Measurements from ENCODE around the gene SRI. TPM values are rescaled to one million over a fixed set of nuclear protein-coding genes. Genes with fewer than 3 reads are reported as not detected.

The SRI gene
- total RNA-seq, 1 experiment from 2014 or later, result 136 TPM

GRCh38 chr7:88224601-88225275, 4.9 kb upstream of the SRI start:
- H3K36me3 Mint-ChIP-seq (ENCODE audit: insufficient read depth in 1 of 3, low read depth in 3 of 3), result no peaks in the 10 kb centered on the region
- TF ChIP-seq CTCF (conservative IDR thresholded peaks at IDR 0.05), result no peak
- no peak overlapping the region for H3K27ac Mint-ChIP-seq
- H3K9me3 ChIP-seq (ENCODE audit: control insufficient read depth, low read depth, low read length), result no peaks in the 10 kb centered on the region
- H3K79me1 ChIP-seq (ENCODE audit: insufficient read depth, low read depth, low read length, poor library complexity, severe bottlenecking), result no peaks in the 10 kb centered on the region
- H4K5ac ChIP-seq (ENCODE audit: insufficient read length, low read depth, low read length), result no peak overlapping the region
- H3K4me1 ChIP-seq (ENCODE audit: insufficient read depth, low read length), result no peaks in the 10 kb centered on the region
- no peak overlapping the region for H3K4me2 ChIP-seq (ENCODE audit: insufficient read depth, insufficient read length, low read length)
- no peak overlapping the region for H3K9ac ChIP-seq (ENCODE audit: extremely low read depth, insufficient read length, low read length)
- H3K23ac ChIP-seq (ENCODE audit: insufficient read length, low read depth, low read length), result no peak overlapping the region
- no peak overlapping the region for H2BK12ac ChIP-seq (ENCODE audit: insufficient read length, low read depth, low read length)
- no peak overlapping the region for H3K27ac ChIP-seq (ENCODE audit: insufficient read length, low read depth, low read length)
- no peak for DNase-seq
- no peak overlapping the region for H3K4me3 Mint-ChIP-seq
- H3K18ac ChIP-seq (ENCODE audit: insufficient read length, low read depth, low read length), result no peak overlapping the region
- WGBS (ENCODE audit: extremely low coverage, insufficient read length, low lambda C conversion rate), result no CpG with 5 or more reads among the region's 2 CpGs
- H3K56ac ChIP-seq (ENCODE audit: insufficient read length, low read depth, low read length), result no peak overlapping the region
- no peak overlapping the region for H3K4ac ChIP-seq (ENCODE audit: low read depth, low read length)
- H2BK20ac ChIP-seq (ENCODE audit: low read depth, low read length, poor library complexity, severe bottlenecking), result no peak overlapping the region
- no peaks in the 10 kb centered on the region for H3K27me3 ChIP-seq (ENCODE audit: insufficient read depth, low read length)
- H3K14ac ChIP-seq (ENCODE audit: insufficient read depth, low read length), result no peak overlapping the region
- no peak overlapping the region for H2BK5ac ChIP-seq (ENCODE audit: insufficient read length, low read length)
- no peak overlapping the region for H2AFZ ChIP-seq (ENCODE audit: low read length)
- no peaks in the 10 kb centered on the region; the same call in 1 of the 2 replicates for H3K27me3 Mint-ChIP-seq (ENCODE audit: low read depth)
- no peaks in the 10 kb centered on the region for H4K20me1 ChIP-seq (ENCODE audit: control insufficient read depth, insufficient read depth, insufficient read length)
- no peak overlapping the region for H2BK120ac ChIP-seq (ENCODE audit: low read depth, low read length, poor library complexity, severe bottlenecking)
- H4K8ac ChIP-seq (replicated peaks; ENCODE audit: insufficient read length, low read depth, low read length), result no peak overlapping the region
- H3K79me2 ChIP-seq (ENCODE audit: insufficient read depth, low read length), result no peaks in the 10 kb centered on the region
- no peak overlapping the region for H2AK5ac ChIP-seq (ENCODE audit: insufficient read length, low read length)
- H2BK15ac ChIP-seq (ENCODE audit: low read depth, low read length), result no peak overlapping the region
- H3K9me3 Mint-ChIP-seq, result no peaks in the 10 kb centered on the region; a peak in 1 of 5 replicates
- no peak overlapping the region for H4K91ac ChIP-seq (ENCODE audit: insufficient read length, low read depth, low read length)
- H3T11ph ChIP-seq (ENCODE audit: low read length), result no peak overlapping the region
- peaks cover 7% of the 10 kb centered on the region for H3K23me2 ChIP-seq (ENCODE audit: insufficient read length, low read depth, low read length, poor library complexity, severe bottlenecking)
- H3K4me1 Mint-ChIP-seq, result peaks cover 7 to 12% of the 10 kb centered on the region in 2 experiments
